HCT116 (cell line): ENCODE data around the gene NRP1. TPM values are rescaled to one million over a fixed set of nuclear protein-coding genes. Genes with fewer than 3 reads are reported as not detected.

Source experiments
- ATAC-seq: fragments of 200-7000 bp; cut with Tn5 transposase; 2 replicates; pipeline ENCODE4 v1.9.1; 2020; ENCODE audit warnings: mild to moderate bottlenecking, moderate library complexity
- BruUV-seq: library from RNA; stranded (reverse); fragments of 400-500 nt; replicated peaks from 2 replicates; lab custom pipeline; 2021; lab: Mats Ljungman, UMichigan
- CTCF ChIA-PET: fragments of 300-600 bp; sonication (Branson Sonifier 250); formaldehyde crosslinking; loops from one replicate; lab custom pipeline; 2021; ENCODE audit warnings: antibody characterized with exemption; lab: Charles Lee
- POLR2A ChIA-PET: fragments of 300-600, 350-600 bp; sonication (Branson Sonifier 250); formaldehyde crosslinking; loops from one replicate; lab custom pipeline; 2021; ENCODE audit warnings: antibody characterized with exemption; lab: Charles Lee
- RAD21 ChIA-PET, 2 experiments: fragments of 300-600 bp; sonication (Branson Sonifier 250); formaldehyde crosslinking; loops; one replicate each; lab custom pipeline; 2023; ENCODE audit warnings: low total read pairs in 2 of 2; ENCODE audit not compliant: uncharacterized antibody in 2 of 2, unreplicated experiment in 2 of 2, low non-redundant PET in 1 of 2; lab: Charles Lee
- DNase-seq: peaks from one replicate; pipeline ENCODE4 v3.0.0-alpha.2; 2010; ENCODE audit warnings: low read depth, low spot score
- H2AFZ ChIP-seq: fragments of 200-600 bp; shearing (Covaris generic), sonication (generic); 2 replicates; pipeline ENCODE4 v1.6.1; 2017; ENCODE audit warnings: low read depth, mixed run types, mixed read lengths, antibody characterized with exemption, low read length; ENCODE audit not compliant: poor library complexity, severe bottlenecking
- H3K27ac ChIP-seq: 2 replicates; pipeline ENCODE4 v1.5.1; 2012; ENCODE audit warnings: low read depth, low read length
- H3K27me3 ChIP-seq: fragments of 200-600 bp; sonication (generic); 2 replicates; pipeline ENCODE4 v1.6.1; 2016; ENCODE audit warnings: mixed run types, low read length, mixed read lengths; ENCODE audit not compliant: insufficient read depth
- H3K36me3 ChIP-seq, 2 experiments: fragments of 200-500 bp in 1 of 2; fragments of 200-600 bp in 1 of 2; sonication (Bioruptor generic) in 1 of 2; sonication (generic) in 1 of 2; 2 replicates each; pipeline versions ENCODE4 v1.5.1 to v1.6.1; 2014 to 2016; ENCODE audit warnings: low read length in 2 of 2, inconsistent platforms in 1 of 2, mixed read lengths in 1 of 2, mixed run types in 1 of 2; ENCODE audit not compliant: insufficient read depth in 2 of 2, control insufficient read depth in 1 of 2
- H3K4me1 ChIP-seq, 2 experiments: fragments of 200-600 bp in 1 of 2; sonication (generic) in 1 of 2; 2 replicates each; pipeline versions ENCODE4 v1.5.1 to v1.6.1; 2012 to 2017; ENCODE audit warnings: low read length in 2 of 2, inconsistent platforms in 1 of 2, mild to moderate bottlenecking in 1 of 2, mixed read lengths in 1 of 2, mixed run types in 1 of 2, moderate library complexity in 1 of 2; ENCODE audit not compliant: insufficient read depth in 2 of 2, control insufficient read depth in 1 of 2
- H3K4me2 ChIP-seq: fragments of 200-600 bp; sonication (generic); 2 replicates; pipeline ENCODE4 v1.6.1; 2017; ENCODE audit warnings: mixed run types, low read length, mixed read lengths
- H3K4me3 ChIP-seq, 2 experiments: fragments of 200-600 bp in 1 of 2; sonication (generic) in 1 of 2; replicated peaks in 1 of 2; 2 replicates each; pipeline ENCODE4 v1.5.1; 2011 to 2016; ENCODE audit warnings: low read length in 2 of 2, control low read depth in 1 of 2, low read depth in 1 of 2, mild to moderate bottlenecking in 1 of 2, mixed read lengths in 1 of 2, mixed run types in 1 of 2
- H3K79me2 ChIP-seq: fragments of 200-600 bp; sonication (generic); 2 replicates; pipeline ENCODE4 v1.6.1; 2017; ENCODE audit warnings: mild to moderate bottlenecking, mixed run types, low read length, moderate library complexity, mixed read lengths; ENCODE audit not compliant: insufficient read depth
- H3K9ac ChIP-seq: fragments of 200-600 bp; sonication (generic); 2 replicates; pipeline ENCODE4 v1.6.1; 2016; ENCODE audit warnings: low read length, mixed read lengths
- H3K9me2 ChIP-seq: fragments of 200-600 bp; sonication (generic), shearing (Covaris generic); 2 replicates; pipeline ENCODE4 v1.6.1; 2017; ENCODE audit warnings: mixed run types, mild to moderate bottlenecking, moderate library complexity; ENCODE audit not compliant: insufficient read depth
- H3K9me3 ChIP-seq, 2 experiments: fragments of 200-500 bp in 1 of 2; fragments of 200-600 bp in 1 of 2; sonication (Bioruptor generic) in 1 of 2; sonication (generic) in 1 of 2; 2 replicates each; pipeline ENCODE4 v1.6.1; 2014 to 2017; ENCODE audit warnings: low read length in 2 of 2, mixed read lengths in 2 of 2, inconsistent platforms in 1 of 2, low read depth in 1 of 2, mild to moderate bottlenecking in 1 of 2, mixed run types in 1 of 2, moderate library complexity in 1 of 2; ENCODE audit not compliant: control insufficient read depth in 1 of 2, insufficient read depth in 1 of 2
- H4K20me1 ChIP-seq: fragments of 200-600 bp; sonication (generic), shearing (Covaris generic); 2 replicates; pipeline ENCODE4 v1.6.1; 2017; ENCODE audit warnings: mixed run types, mild to moderate bottlenecking, moderate library complexity; ENCODE audit not compliant: insufficient read depth
- ELF1 ChIP-seq: IDR thresholded peaks from 2 replicates; pipeline ENCODE4 v1.6.1; 2012; ENCODE audit warnings: low read depth, borderline replicate concordance
- EZH2phosphoT487 ChIP-seq: fragments of 200-600 bp; IDR thresholded peaks from 2 replicates; pipeline ENCODE4 v1.6.1; 2018; ENCODE audit warnings: antibody characterized with exemption, borderline replicate concordance
- FOSL1 ChIP-seq: IDR thresholded peaks from 2 replicates; pipeline ENCODE4 v1.6.1; 2012; ENCODE audit warnings: low read depth
- POLR2A ChIP-seq: IDR thresholded peaks from 2 replicates; pipeline ENCODE4 v1.7.0; 2011; ENCODE audit warnings: borderline replicate concordance; ENCODE audit not compliant: insufficient read depth, insufficient read length; ENCODE audit errors: extremely low read depth
- POLR2AphosphoS5 ChIP-seq: IDR thresholded peaks from 2 replicates; pipeline ENCODE4 v1.6.1; 2011; ENCODE audit warnings: mild to moderate bottlenecking, low read depth, low read length, moderate library complexity
- RAD21 ChIP-seq: IDR thresholded peaks from 2 replicates; pipeline ENCODE4 v1.6.1; 2012; ENCODE audit warnings: low read depth, mild to moderate bottlenecking
- SIN3A ChIP-seq: IDR thresholded peaks from 2 replicates; pipeline ENCODE4 v1.6.1; 2012; ENCODE audit warnings: low read depth
- SP1 ChIP-seq: IDR thresholded peaks from 2 replicates; pipeline ENCODE4 v1.6.1; 2012; ENCODE audit warnings: low read depth
- YY1 ChIP-seq: IDR thresholded peaks from 2 replicates; pipeline ENCODE4 v1.6.1; 2011; ENCODE audit warnings: low read length, low read depth, moderate library complexity, mild to moderate bottlenecking; ENCODE audit not compliant: insufficient replicate concordance; ENCODE audit errors: extremely low read depth
- ZFX ChIP-seq: fragments of 450-650 bp; IDR thresholded peaks from 2 replicates; pipeline ENCODE4 v1.6.1; 2017
- intact Hi-C: fragments of 100-400 bp; cut with micrococcal nuclease; formaldehyde crosslinking; loops from 2 replicates; pipeline ENCODE4 v1.10.0; 2022
- total RNA-seq: library from RNA; stranded (reverse); gene quantifications from one replicate; pipeline ENCODE4 v1.2.1, GENCODE V29; 2021; ENCODE audit not compliant: unreplicated experiment
- TF ChIP-seq, protein P1 (sequence below): IDR thresholded peaks from 2 replicates; pipeline ENCODE4 v1.6.1; 2012; ENCODE audit warnings: low read depth
- TF ChIP-seq, protein P2 (sequence below): IDR thresholded peaks from 2 replicates; pipeline ENCODE4 v1.6.1; 2011; ENCODE audit warnings: mild to moderate bottlenecking, low read length, moderate library complexity; ENCODE audit not compliant: insufficient replicate concordance; ENCODE audit errors: extremely low read depth
- TF ChIP-seq, protein P3 (sequence below): IDR thresholded peaks from 2 replicates; pipeline ENCODE4 v1.6.1; 2012
- TF ChIP-seq, protein P4 (sequence below), 3 experiments: fragments of 200-600 bp in 1 of 3; sonication (generic) in 1 of 3; IDR thresholded peaks in 2 of 3; conservative IDR thresholded peaks in 1 of 3; 2 replicates each; pipeline ENCODE4 v1.5.1; 2012 to 2017; ENCODE audit warnings: low read depth in 2 of 3, low read length in 2 of 3, antibody characterized with exemption in 1 of 3, borderline replicate concordance in 1 of 3, control low read depth in 1 of 3, mild to moderate bottlenecking in 1 of 3, mixed read lengths in 1 of 3, mixed run types in 1 of 3, moderate library complexity in 1 of 3; ENCODE audit not compliant: insufficient read depth in 1 of 3

Gene NRP1
- total RNA-seq, 1 experiment from 2014 or later: 3.8 TPM

DNA sequence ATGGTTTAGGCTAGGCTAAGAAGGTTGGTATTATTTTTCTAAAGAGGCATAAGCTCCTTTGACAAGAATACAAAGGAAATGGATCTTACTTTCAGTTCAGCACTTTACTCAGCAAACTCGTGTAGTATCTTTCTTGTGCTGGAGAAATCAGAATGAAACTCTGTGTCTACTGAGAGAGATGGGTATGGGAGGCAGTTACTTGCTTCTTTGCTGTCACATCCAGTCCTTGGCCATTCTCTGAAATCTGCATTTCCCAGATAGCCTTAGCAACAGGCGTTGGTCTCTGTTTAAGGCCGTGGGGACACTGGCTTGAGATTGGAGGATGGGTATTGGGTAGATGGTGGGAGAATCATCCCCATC, 180.5 kb downstream of the NRP1 start:
- Histone ChIP-seq H3K4me1 (peaks cover 7 to 24% of the 10 kb centered on the region in 2 experiments; a peak in 3 of 4 replicates), H3K36me3 (no peaks in the 10 kb centered on the region), H3K79me2 (no peaks in the 10 kb centered on the region), H3K9me3 (no peaks in the 10 kb centered on the region), H2AFZ (no peak overlapping the region), H3K4me3 (no peak overlapping the region), H3K27ac (no peak overlapping the region), H3K9me2 (no peaks in the 10 kb centered on the region), H3K9ac (no peak overlapping the region), H3K4me2 (no peak overlapping the region), H3K27me3 (no peaks in the 10 kb centered on the region), H4K20me1 (no peaks in the 10 kb centered on the region)
- no peak for ATAC-seq
- DNase-seq: no peak
- intact Hi-C loops: no loop called here
- no TSS peak for BruUV-seq
- POLR2A ChIA-PET: no interaction called here
- RAD21 ChIA-PET: no interaction called here
- CTCF ChIA-PET: no interaction called here
- TF ChIP-seq, protein P1, sequence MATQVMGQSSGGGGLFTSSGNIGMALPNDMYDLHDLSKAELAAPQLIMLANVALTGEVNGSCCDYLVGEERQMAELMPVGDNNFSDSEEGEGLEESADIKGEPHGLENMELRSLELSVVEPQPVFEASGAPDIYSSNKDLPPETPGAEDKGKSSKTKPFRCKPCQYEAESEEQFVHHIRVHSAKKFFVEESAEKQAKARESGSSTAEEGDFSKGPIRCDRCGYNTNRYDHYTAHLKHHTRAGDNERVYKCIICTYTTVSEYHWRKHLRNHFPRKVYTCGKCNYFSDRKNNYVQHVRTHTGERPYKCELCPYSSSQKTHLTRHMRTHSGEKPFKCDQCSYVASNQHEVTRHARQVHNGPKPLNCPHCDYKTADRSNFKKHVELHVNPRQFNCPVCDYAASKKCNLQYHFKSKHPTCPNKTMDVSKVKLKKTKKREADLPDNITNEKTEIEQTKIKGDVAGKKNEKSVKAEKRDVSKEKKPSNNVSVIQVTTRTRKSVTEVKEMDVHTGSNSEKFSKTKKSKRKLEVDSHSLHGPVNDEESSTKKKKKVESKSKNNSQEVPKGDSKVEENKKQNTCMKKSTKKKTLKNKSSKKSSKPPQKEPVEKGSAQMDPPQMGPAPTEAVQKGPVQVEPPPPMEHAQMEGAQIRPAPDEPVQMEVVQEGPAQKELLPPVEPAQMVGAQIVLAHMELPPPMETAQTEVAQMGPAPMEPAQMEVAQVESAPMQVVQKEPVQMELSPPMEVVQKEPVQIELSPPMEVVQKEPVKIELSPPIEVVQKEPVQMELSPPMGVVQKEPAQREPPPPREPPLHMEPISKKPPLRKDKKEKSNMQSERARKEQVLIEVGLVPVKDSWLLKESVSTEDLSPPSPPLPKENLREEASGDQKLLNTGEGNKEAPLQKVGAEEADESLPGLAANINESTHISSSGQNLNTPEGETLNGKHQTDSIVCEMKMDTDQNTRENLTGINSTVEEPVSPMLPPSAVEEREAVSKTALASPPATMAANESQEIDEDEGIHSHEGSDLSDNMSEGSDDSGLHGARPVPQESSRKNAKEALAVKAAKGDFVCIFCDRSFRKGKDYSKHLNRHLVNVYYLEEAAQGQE: no peak
- TF ChIP-seq, protein P2, sequence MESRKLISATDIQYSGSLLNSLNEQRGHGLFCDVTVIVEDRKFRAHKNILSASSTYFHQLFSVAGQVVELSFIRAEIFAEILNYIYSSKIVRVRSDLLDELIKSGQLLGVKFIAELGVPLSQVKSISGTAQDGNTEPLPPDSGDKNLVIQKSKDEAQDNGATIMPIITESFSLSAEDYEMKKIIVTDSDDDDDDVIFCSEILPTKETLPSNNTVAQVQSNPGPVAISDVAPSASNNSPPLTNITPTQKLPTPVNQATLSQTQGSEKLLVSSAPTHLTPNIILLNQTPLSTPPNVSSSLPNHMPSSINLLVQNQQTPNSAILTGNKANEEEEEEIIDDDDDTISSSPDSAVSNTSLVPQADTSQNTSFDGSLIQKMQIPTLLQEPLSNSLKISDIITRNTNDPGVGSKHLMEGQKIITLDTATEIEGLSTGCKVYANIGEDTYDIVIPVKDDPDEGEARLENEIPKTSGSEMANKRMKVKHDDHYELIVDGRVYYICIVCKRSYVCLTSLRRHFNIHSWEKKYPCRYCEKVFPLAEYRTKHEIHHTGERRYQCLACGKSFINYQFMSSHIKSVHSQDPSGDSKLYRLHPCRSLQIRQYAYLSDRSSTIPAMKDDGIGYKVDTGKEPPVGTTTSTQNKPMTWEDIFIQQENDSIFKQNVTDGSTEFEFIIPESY: no peak
- no peak for TF ChIP-seq EZH2phosphoT487
- TF ChIP-seq SP1: no peak
- TF ChIP-seq, protein P3, sequence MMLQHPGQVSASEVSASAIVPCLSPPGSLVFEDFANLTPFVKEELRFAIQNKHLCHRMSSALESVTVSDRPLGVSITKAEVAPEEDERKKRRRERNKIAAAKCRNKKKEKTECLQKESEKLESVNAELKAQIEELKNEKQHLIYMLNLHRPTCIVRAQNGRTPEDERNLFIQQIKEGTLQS: no peak
- no peak for TF ChIP-seq FOSL1
- no peak for TF ChIP-seq RAD21
- TF ChIP-seq POLR2A: no peak
- TF ChIP-seq, protein P4, sequence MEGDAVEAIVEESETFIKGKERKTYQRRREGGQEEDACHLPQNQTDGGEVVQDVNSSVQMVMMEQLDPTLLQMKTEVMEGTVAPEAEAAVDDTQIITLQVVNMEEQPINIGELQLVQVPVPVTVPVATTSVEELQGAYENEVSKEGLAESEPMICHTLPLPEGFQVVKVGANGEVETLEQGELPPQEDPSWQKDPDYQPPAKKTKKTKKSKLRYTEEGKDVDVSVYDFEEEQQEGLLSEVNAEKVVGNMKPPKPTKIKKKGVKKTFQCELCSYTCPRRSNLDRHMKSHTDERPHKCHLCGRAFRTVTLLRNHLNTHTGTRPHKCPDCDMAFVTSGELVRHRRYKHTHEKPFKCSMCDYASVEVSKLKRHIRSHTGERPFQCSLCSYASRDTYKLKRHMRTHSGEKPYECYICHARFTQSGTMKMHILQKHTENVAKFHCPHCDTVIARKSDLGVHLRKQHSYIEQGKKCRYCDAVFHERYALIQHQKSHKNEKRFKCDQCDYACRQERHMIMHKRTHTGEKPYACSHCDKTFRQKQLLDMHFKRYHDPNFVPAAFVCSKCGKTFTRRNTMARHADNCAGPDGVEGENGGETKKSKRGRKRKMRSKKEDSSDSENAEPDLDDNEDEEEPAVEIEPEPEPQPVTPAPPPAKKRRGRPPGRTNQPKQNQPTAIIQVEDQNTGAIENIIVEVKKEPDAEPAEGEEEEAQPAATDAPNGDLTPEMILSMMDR (IDR thresholded peaks at IDR 0.05 in 2 of 3, conservative IDR thresholded peaks at IDR 0.05 in 1 of 3; ENCODE audit: borderline replicate concordance in 1 of 3, insufficient read depth in 1 of 3, low read depth in 2 of 3, low read length in 2 of 3): no peak
- TF ChIP-seq SIN3A: no peak
- no peak for TF ChIP-seq YY1
- no peak for TF ChIP-seq ZFX
- TF ChIP-seq POLR2AphosphoS5: no peak
- TF ChIP-seq ELF1: no peak
- TF ChIP-seq, all 23 proteins: peak for 0
